ENCODE results near the gene TMEM38B. TPM values are rescaled to one million over a fixed set of nuclear protein-coding genes. Genes with fewer than 3 reads are reported as not detected.

TMEM38B gene
- polyA plus RNA-seq, 1 of the 3 experiments (the other 2 are of a cell fraction): 6.8 TPM

DNA sequence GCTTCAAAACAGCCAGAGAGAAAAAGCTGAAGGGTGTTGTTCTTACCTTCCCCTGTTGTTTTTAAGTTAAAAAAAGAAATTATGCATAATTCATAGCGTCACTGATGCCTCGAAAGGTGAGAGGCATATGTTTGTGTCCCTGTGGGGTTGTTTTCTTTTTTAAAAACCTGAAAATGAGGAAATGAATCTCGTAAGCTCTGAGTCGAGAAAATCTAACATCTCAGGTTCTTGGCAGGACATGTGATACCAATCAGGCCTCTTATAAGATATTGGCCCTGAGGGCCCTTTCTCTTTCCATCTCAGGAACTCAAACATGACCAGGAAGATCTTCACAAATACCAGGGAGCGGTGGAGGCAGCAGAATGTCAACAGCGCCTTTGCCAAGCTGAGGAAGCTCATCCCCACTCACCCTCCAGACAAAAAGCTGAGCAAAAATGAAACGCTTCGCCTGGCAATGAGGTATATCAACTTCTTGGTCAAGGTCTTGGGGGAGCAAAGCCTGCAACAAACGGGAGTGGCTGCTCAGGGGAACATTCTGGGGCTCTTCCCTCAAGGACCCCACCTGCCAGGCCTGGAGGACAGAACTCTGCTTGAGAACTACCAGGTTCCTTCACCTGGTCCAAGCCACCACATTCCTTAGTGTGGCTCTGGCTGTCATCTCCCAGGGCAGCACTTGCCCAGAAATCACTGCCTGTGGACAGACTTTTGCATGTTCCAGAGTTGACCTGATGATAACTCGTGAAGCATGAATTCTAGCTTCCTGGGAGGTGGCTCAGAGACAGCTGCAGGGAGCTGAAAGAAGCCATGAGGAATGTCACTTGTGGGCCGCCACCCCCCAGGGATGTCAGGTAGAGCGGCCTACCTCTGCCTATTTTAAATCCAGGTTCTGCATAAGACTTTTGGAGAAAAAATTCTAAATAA lies 31.9 kb upstream of the TMEM38B start, which contains the start of gene TAL2:
TSS of gene TAL2 (plus strand) at position 274 of the 921 bp plus-strand sequence. CDS start at position 314, 40 bp downstream.
- TF ChIP-seq TEAD4 (IDR thresholded peaks at IDR 0.05; ENCODE audit: borderline replicate concordance, insufficient read depth): no peak
- TF ChIP-seq, protein P1, sequence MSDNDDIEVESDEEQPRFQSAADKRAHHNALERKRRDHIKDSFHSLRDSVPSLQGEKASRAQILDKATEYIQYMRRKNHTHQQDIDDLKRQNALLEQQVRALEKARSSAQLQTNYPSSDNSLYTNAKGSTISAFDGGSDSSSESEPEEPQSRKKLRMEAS (IDR thresholded peaks at IDR 0.05; ENCODE audit: low read depth): no peak
- TF ChIP-seq NRF1 (IDR thresholded peaks at IDR 0.05; ENCODE audit: low read depth, low read length): no peak
- TF ChIP-seq RFX5 (IDR thresholded peaks at IDR 0.05; ENCODE audit: low read length): no peak
- TF ChIP-seq GABPA (IDR thresholded peaks at IDR 0.05; ENCODE audit: low read depth): no peak
- TF ChIP-seq, protein P2, sequence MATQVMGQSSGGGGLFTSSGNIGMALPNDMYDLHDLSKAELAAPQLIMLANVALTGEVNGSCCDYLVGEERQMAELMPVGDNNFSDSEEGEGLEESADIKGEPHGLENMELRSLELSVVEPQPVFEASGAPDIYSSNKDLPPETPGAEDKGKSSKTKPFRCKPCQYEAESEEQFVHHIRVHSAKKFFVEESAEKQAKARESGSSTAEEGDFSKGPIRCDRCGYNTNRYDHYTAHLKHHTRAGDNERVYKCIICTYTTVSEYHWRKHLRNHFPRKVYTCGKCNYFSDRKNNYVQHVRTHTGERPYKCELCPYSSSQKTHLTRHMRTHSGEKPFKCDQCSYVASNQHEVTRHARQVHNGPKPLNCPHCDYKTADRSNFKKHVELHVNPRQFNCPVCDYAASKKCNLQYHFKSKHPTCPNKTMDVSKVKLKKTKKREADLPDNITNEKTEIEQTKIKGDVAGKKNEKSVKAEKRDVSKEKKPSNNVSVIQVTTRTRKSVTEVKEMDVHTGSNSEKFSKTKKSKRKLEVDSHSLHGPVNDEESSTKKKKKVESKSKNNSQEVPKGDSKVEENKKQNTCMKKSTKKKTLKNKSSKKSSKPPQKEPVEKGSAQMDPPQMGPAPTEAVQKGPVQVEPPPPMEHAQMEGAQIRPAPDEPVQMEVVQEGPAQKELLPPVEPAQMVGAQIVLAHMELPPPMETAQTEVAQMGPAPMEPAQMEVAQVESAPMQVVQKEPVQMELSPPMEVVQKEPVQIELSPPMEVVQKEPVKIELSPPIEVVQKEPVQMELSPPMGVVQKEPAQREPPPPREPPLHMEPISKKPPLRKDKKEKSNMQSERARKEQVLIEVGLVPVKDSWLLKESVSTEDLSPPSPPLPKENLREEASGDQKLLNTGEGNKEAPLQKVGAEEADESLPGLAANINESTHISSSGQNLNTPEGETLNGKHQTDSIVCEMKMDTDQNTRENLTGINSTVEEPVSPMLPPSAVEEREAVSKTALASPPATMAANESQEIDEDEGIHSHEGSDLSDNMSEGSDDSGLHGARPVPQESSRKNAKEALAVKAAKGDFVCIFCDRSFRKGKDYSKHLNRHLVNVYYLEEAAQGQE (IDR thresholded peaks at IDR 0.05; ENCODE audit: low read depth, low read length): no peak
- TF ChIP-seq EP300 (IDR thresholded peaks at IDR 0.05; ENCODE audit: borderline replicate concordance in 1 of 2, low read depth in 1 of 2, low read length in 1 of 2): no peak
- no peak for TF ChIP-seq RXRA (IDR thresholded peaks at IDR 0.05; ENCODE audit: borderline replicate concordance, low read depth)
- TF ChIP-seq, protein P3, sequence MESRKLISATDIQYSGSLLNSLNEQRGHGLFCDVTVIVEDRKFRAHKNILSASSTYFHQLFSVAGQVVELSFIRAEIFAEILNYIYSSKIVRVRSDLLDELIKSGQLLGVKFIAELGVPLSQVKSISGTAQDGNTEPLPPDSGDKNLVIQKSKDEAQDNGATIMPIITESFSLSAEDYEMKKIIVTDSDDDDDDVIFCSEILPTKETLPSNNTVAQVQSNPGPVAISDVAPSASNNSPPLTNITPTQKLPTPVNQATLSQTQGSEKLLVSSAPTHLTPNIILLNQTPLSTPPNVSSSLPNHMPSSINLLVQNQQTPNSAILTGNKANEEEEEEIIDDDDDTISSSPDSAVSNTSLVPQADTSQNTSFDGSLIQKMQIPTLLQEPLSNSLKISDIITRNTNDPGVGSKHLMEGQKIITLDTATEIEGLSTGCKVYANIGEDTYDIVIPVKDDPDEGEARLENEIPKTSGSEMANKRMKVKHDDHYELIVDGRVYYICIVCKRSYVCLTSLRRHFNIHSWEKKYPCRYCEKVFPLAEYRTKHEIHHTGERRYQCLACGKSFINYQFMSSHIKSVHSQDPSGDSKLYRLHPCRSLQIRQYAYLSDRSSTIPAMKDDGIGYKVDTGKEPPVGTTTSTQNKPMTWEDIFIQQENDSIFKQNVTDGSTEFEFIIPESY (IDR thresholded peaks at IDR 0.05; ENCODE audit: borderline replicate concordance, low read depth): no peak
- TF ChIP-seq FOSL2 (IDR thresholded peaks at IDR 0.05; ENCODE audit: borderline replicate concordance, low read depth): no peak
- no peak for TF ChIP-seq TAF1 (IDR thresholded peaks at IDR 0.05; ENCODE audit: borderline replicate concordance, low read depth, low read length)
- no peak for TF ChIP-seq RAD21 (IDR thresholded peaks at IDR 0.05; ENCODE audit: low read length)
- TF ChIP-seq, protein P4, sequence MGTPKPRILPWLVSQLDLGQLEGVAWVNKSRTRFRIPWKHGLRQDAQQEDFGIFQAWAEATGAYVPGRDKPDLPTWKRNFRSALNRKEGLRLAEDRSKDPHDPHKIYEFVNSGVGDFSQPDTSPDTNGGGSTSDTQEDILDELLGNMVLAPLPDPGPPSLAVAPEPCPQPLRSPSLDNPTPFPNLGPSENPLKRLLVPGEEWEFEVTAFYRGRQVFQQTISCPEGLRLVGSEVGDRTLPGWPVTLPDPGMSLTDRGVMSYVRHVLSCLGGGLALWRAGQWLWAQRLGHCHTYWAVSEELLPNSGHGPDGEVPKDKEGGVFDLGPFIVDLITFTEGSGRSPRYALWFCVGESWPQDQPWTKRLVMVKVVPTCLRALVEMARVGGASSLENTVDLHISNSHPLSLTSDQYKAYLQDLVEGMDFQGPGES (IDR thresholded peaks at IDR 0.05; ENCODE audit: low read depth, low read length): no peak
- no peak for TF ChIP-seq FOXJ3 (CRISPR knock-in tag; IDR thresholded peaks at IDR 0.05)
- TF ChIP-seq SIN3A (IDR thresholded peaks at IDR 0.05; ENCODE audit: borderline replicate concordance, low read depth, low read length): no peak
- TF ChIP-seq, protein P5, sequence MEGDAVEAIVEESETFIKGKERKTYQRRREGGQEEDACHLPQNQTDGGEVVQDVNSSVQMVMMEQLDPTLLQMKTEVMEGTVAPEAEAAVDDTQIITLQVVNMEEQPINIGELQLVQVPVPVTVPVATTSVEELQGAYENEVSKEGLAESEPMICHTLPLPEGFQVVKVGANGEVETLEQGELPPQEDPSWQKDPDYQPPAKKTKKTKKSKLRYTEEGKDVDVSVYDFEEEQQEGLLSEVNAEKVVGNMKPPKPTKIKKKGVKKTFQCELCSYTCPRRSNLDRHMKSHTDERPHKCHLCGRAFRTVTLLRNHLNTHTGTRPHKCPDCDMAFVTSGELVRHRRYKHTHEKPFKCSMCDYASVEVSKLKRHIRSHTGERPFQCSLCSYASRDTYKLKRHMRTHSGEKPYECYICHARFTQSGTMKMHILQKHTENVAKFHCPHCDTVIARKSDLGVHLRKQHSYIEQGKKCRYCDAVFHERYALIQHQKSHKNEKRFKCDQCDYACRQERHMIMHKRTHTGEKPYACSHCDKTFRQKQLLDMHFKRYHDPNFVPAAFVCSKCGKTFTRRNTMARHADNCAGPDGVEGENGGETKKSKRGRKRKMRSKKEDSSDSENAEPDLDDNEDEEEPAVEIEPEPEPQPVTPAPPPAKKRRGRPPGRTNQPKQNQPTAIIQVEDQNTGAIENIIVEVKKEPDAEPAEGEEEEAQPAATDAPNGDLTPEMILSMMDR (IDR thresholded peaks at IDR 0.05): no peak
- TF ChIP-seq JUND (IDR thresholded peaks at IDR 0.05): no peak
- TF ChIP-seq EZH2phosphoT487 (IDR thresholded peaks at IDR 0.05; ENCODE audit: borderline replicate concordance, low read depth): no peak
- TF ChIP-seq, protein P6, sequence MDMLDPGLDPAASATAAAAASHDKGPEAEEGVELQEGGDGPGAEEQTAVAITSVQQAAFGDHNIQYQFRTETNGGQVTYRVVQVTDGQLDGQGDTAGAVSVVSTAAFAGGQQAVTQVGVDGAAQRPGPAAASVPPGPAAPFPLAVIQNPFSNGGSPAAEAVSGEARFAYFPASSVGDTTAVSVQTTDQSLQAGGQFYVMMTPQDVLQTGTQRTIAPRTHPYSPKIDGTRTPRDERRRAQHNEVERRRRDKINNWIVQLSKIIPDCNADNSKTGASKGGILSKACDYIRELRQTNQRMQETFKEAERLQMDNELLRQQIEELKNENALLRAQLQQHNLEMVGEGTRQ (IDR thresholded peaks at IDR 0.05; ENCODE audit: borderline replicate concordance, low read depth, low read length): no peak
- TF ChIP-seq MEF2A (IDR thresholded peaks at IDR 0.05; ENCODE audit: borderline replicate concordance, low read depth): no peak
- H3K9me2 ChIP-seq: no peaks in the 10 kb centered on the region
- CTCF ChIA-PET: interaction anchor here (1.1 kb wide), 1 partner anchor 60 kb away, joined by 3 read pairs; no protein-coding TSS in a partner anchor
- no peaks in the 10 kb centered on the region for H4K20me1 ChIP-seq (ENCODE audit: insufficient read depth)
- no peaks in the 10 kb centered on the region for H3K4me1 ChIP-seq (ENCODE audit: control insufficient read depth in 1 of 2, insufficient read depth in 2 of 2, low read depth in 1 of 2, low read length in 1 of 2)
- H3K36me3 ChIP-seq (replicated peaks in 1 of 2; ENCODE audit: control insufficient read depth in 1 of 2, insufficient read depth in 2 of 2, low read length in 1 of 2): no peaks in the 10 kb centered on the region
- H3K79me2 ChIP-seq (ENCODE audit: insufficient read depth): no peaks in the 10 kb centered on the region
- POLR2A ChIA-PET: no interaction called here
- no peak within 1 kb of the TSS for H3K27ac ChIP-seq (ENCODE audit: low read depth in 2 of 2, low read length in 1 of 2)
- H3K9me3 ChIP-seq: no peaks in the 10 kb centered on the region
- H3K9ac ChIP-seq: no peak within 1 kb of the TSS
- no peak for DNase-seq
- no peaks in the 10 kb centered on the region for H3K27me3 ChIP-seq (ENCODE audit: insufficient read depth)
- no peaks in the 10 kb centered on the region for H3F3A ChIP-seq (replicated peaks; ENCODE audit: insufficient read depth)
- no peak within 1 kb of the TSS for H3K4me2 ChIP-seq
- no peak within 1 kb of the TSS for H3K4me3 ChIP-seq (ENCODE audit: low read depth in 2 of 2, low read length in 1 of 2)
- H2AFZ ChIP-seq (ENCODE audit: low read depth): no peak within 1 kb of the TSS
- WGBS (ENCODE audit: low lambda C conversion rate): 71% methylated on average over 12 of the region's 12 CpGs
